Testis (tissue), 3 donors: ENCODE data around the gene SYMPK. TPM values are rescaled to one million over a fixed set of nuclear protein-coding genes. Genes with fewer than 3 reads are reported as not detected.

ENCODE experiments used
- DNase-seq: peaks from one replicate; pipeline ENCODE4 v3.0.0-alpha.2; 2019
- H3K27ac ChIP-seq, 2 donors: fragments of 200-600 bp; sonication (generic); one replicate each; pipeline ENCODE4 v1.5.1; 2019
- H3K27me3 ChIP-seq: fragments of 200-600 bp; sonication (generic); one replicate; pipeline ENCODE4 v1.5.1; 2019
- H3K36me3 ChIP-seq: fragments of 200-600 bp; sonication (generic); one replicate; pipeline ENCODE4 v1.5.1; 2017; ENCODE audit warnings: low read depth; ENCODE audit errors: missing control alignments
- H3K4me1 ChIP-seq: fragments of 200-600 bp; sonication (generic); one replicate; pipeline ENCODE4 v1.5.1; 2019
- H3K4me3 ChIP-seq, 2 donors: fragments of 200-600 bp; sonication (generic); one replicate each; pipeline ENCODE4 v1.5.1; 2017 to 2019
- H3K9me3 ChIP-seq: fragments of 200-600 bp; sonication (generic); one replicate; pipeline ENCODE4 v1.5.1; 2017
- CTCF ChIP-seq, 3 experiments: fragments of 450-650 bp in 2 of 3; fragments of 200-600 bp in 1 of 3; sonication (generic) in 1 of 3; IDR thresholded peaks; one replicate each; pipeline ENCODE4 v1.5.1; 2016 to 2019; ENCODE audit warnings: antibody characterized with exemption in 3 of 3, mild to moderate bottlenecking in 2 of 3, moderate library complexity in 1 of 3
- POLR2A ChIP-seq: fragments of 450-650 bp; IDR thresholded peaks from one replicate; pipeline ENCODE4 v1.6.1; 2017; ENCODE audit warnings: antibody characterized with exemption, mild to moderate bottlenecking, moderate library complexity
- WGBS, 2 donors: methylation state at CpG; one replicate each; pipeline ENCODE4 v1.1.5; 2018; 5-methylcytosine and 5-hydroxymethylcytosine counted together
- intact Hi-C: fragments of 100-400 bp; cut with DNase I; formaldehyde crosslinking; loops from one replicate; pipeline ENCODE4 v1.15.1; 2023; ENCODE audit warnings: low total_unique reads
- polyA plus RNA-seq: library from polyadenylated mRNA; stranded (reverse); fragments of 350-450 nt; fragmentation: Illumina TruSeq; extraction: RNeasy Lipid Tissue Mini Kit (QIAGEN cat#74804); gene quantifications from one replicate; pipeline ENCODE4 v1.2.3, GENCODE V29; 2014; ENCODE audit warnings: low read depth, low replicate concordance; ENCODE audit not compliant: insufficient read depth
- total RNA-seq, 2 donors: library from RNA; depleted of rRNA; stranded (reverse); fragments of >200 nt; gene quantifications; one replicate each; pipeline ENCODE4 v1.2.3, GENCODE V29; 2016

The SYMPK gene
- total and polyA plus RNA-seq, 3 donors from 2014 or later: 123 to 195 (median 142) TPM

GRCh38 chr19:45772912-45773311 lies 90.0 kb downstream of the SYMPK start:
- intact Hi-C loops: loop anchor here (10.0 kb wide), 1 partner anchor 112 kb away; the partner anchor contains the start of gene IRF2BP1
- H3K27ac ChIP-seq: no peak overlapping the region
- no peaks in the 10 kb centered on the region for H3K27me3 ChIP-seq
- 94 to 100% methylated on average over 2 to 3 of the region's 3 CpGs for WGBS, 2 donors
- H3K4me3 ChIP-seq: no peak overlapping the region
- TF ChIP-seq CTCF (IDR thresholded peaks at IDR 0.05) (no peak), POLR2A (no peak)
- H3K4me1 ChIP-seq: peaks cover 9% of the 10 kb centered on the region
- no peaks in the 10 kb centered on the region for H3K9me3 ChIP-seq
- no peak for DNase-seq
- H3K36me3 ChIP-seq: no peaks in the 10 kb centered on the region

- intact Hi-C loops: loop anchor here (10.0 kb wide), 1 partner anchor 113 kb away; the partner anchor contains the start of gene IRF2BP1
- no peak for TF ChIP-seq POLR2A
- Histone ChIP-seq H3K36me3 (no peaks in the 10 kb centered on the region), H3K27me3 (no peaks in the 10 kb centered on the region), H3K4me1 (peaks cover 9% of the 10 kb centered on the region), H3K9me3 (no peaks in the 10 kb centered on the region), H3K4me3 (no peak overlapping the region), H3K27ac (no peak overlapping the region)
- DNase-seq: no peak
- 83 to 84% methylated on average over 14 of the region's 14 CpGs for WGBS, 2 donors
Measured at GRCh38 chr19:45772130-45772840, 90.7 kb downstream of the SYMPK start.

GRCh38 chr19:45771311-45771933 lies 91.5 kb downstream of the SYMPK start:
- TF ChIP-seq POLR2A (no peak), CTCF (IDR thresholded peaks at IDR 0.05) (no peak)
- H3K4me1 ChIP-seq: peaks cover 16% of the 10 kb centered on the region
- H3K9me3 ChIP-seq: no peaks in the 10 kb centered on the region
- DNase-seq: no peak
- no peaks in the 10 kb centered on the region for H3K36me3 ChIP-seq
- H3K27ac ChIP-seq: peak overlapping the region; percentile 89 to 95
- H3K4me3 ChIP-seq: peak overlapping the region in 1 of 2 donors; percentile 71
- 72 to 74% methylated on average over 14 to 43 of the region's 46 CpGs for whole genome bisulfite sequencing, 2 donors
- H3K27me3 ChIP-seq: no peaks in the 10 kb centered on the region
- intact Hi-C loops: loop anchor here (10.0 kb wide), 1 partner anchor 113 kb away; the partner anchor contains the start of gene IRF2BP1

GRCh38 chr19:45770192-45771101 lies 92.5 kb downstream of the SYMPK start:
- Histone ChIP-seq H3K27ac (peak overlapping the region; percentile 89 to 95), H3K36me3 (no peaks in the 10 kb centered on the region), H3K4me3 (peak overlapping the region; percentile 69 to 71), H3K4me1 (peaks cover 24% of the 10 kb centered on the region), H3K27me3 (no peaks in the 10 kb centered on the region), H3K9me3 (no peaks in the 10 kb centered on the region)
- 1 to 7% methylated on average over 3 to 67 of the region's 79 CpGs for WGBS, 2 donors
- peak; percentile 99 for DNase-seq
- intact Hi-C loops: loop anchor here (10.0 kb wide), 1 partner anchor 114 kb away; the partner anchor contains the start of gene IRF2BP1
- peak; percentile 91 to 97 (median 95) for TF ChIP-seq CTCF (IDR thresholded peaks at IDR 0.05)
- no peak for TF ChIP-seq POLR2A
